Natural killer cell (primary cell): ENCODE measurements around the gene PFKFB3. TPM values are rescaled to one million over a fixed set of nuclear protein-coding genes. Genes with fewer than 3 reads are reported as not detected.

Experiments used
- ATAC-seq, 3 donors: fragments of 150-1000 bp in 2 of 3; fragments of 200-7000 bp in 1 of 3; cut with Tn5 transposase; 1 replicate in 1 of 3; 2 replicates in 2 of 3; pipeline ENCODE4 v1.10.0; 2021; ENCODE audit warnings: mild to moderate bottlenecking in 2 of 3, moderate library complexity in 2 of 3
- DNase-seq, 2 donors: peaks; one replicate each; pipeline versions ENCODE4 v3.0.0 to v3.0.0-alpha.2; 2013 to 2021; ENCODE audit warnings: mixed read lengths in 1 of 2
- H3K27ac ChIP-seq: one replicate; pipeline ENCODE4 v1.5.1; 2013; ENCODE audit warnings: mild to moderate bottlenecking, low read length
- H3K27me3 ChIP-seq: one replicate; pipeline ENCODE4 v1.6.1; 2013; ENCODE audit warnings: low read length; ENCODE audit not compliant: control insufficient read depth, insufficient read depth
- H3K36me3 ChIP-seq: one replicate; pipeline ENCODE4 v1.6.1; 2013; ENCODE audit warnings: low read length; ENCODE audit not compliant: control insufficient read depth, insufficient read depth
- H3K4me1 ChIP-seq: one replicate; pipeline ENCODE4 v1.6.1; 2013; ENCODE audit warnings: low read length; ENCODE audit not compliant: control insufficient read depth, insufficient read depth
- H3K4me3 ChIP-seq: one replicate; pipeline ENCODE4 v1.5.1; 2013; ENCODE audit warnings: low read length
- H3K9me3 ChIP-seq: one replicate; pipeline ENCODE4 v1.6.1; 2013; ENCODE audit warnings: low read length; ENCODE audit not compliant: control insufficient read depth, insufficient read depth
- H3K27ac Mint-ChIP-seq, 2 donors: one replicate each; pipeline ENCODE4 v1.8.0; 2022; ENCODE audit warnings: mild to moderate bottlenecking in 2 of 2, mixed read lengths in 2 of 2, moderate library complexity in 1 of 2
- H3K27me3 Mint-ChIP-seq, 2 donors: one replicate each; pipeline ENCODE4 v1.8.0; 2022; ENCODE audit warnings: low read depth in 2 of 2, mixed read lengths in 2 of 2
- H3K36me3 Mint-ChIP-seq: one replicate; pipeline ENCODE4 v1.8.0; 2022; ENCODE audit warnings: mixed read lengths
- H3K4me1 Mint-ChIP-seq, 2 donors: one replicate each; pipeline ENCODE4 v1.8.0; 2022; ENCODE audit warnings: mixed read lengths in 2 of 2
- H3K4me3 Mint-ChIP-seq: one replicate; pipeline ENCODE4 v1.8.0; 2022; ENCODE audit warnings: mild to moderate bottlenecking, moderate library complexity, mixed read lengths
- H3K9me3 Mint-ChIP-seq, 2 donors: one replicate each; pipeline ENCODE4 v1.8.0; 2022; ENCODE audit warnings: mixed read lengths in 2 of 2
- WGBS: methylation state at CpG from one replicate; pipeline ENCODE4 v1.1.7; 2013; ENCODE audit warnings: missing lambda C conversion rate; ENCODE audit not compliant: insufficient coverage; 5-methylcytosine and 5-hydroxymethylcytosine counted together
- intact Hi-C: fragments of 100-400 bp; cut with micrococcal nuclease; formaldehyde crosslinking; loops from one replicate; pipeline ENCODE4 v1.14.2; 2022
- total RNA-seq, 4 donors: library from RNA; stranded (reverse); fragments of 120-200 nt in 1 of 4; gene quantifications; one replicate each; pipeline versions ENCODE4 v1.2.3 to v1.2.4, GENCODE V29; 2013 to 2022
- TF ChIP-seq, protein P1 (sequence below): fragments of 200-600 bp; IDR thresholded peaks from one replicate; pipeline ENCODE4 v1.8.0; 2022; ENCODE audit warnings: antibody characterized with exemption

PFKFB3 gene
- total RNA-seq, 3 donors from 2014 or later (not counting 1 experiment from before 2014, with no cell fraction given), result 33.4 to 59.7 (median 39.0) TPM

DNA sequence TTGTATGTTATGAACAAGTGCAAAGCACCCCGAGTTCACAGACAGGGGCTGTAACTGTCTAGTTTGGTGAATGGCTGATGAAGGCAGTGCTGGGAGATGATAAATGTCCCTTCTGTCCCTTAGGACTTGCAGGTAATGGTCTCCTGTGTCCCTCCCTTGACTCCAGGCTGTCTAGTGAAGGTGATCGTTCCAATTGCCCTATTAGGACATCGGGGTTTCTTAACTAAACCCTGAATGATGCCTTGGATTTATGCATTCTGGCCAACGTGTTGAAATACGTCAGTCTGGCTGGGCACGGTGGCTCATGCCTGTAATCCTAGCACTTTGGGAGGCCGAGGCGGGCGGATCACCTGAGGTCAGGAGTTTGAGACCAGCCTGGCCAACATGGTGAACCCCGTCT lies 69.4 kb downstream of the PFKFB3 start:
- no peak overlapping the region for H3K4me3 Mint-ChIP-seq
- peaks cover 34 to 41% of the 10 kb centered on the region in 2 donors for H3K4me1 Mint-ChIP-seq
- Histone ChIP-seq H3K9me3 (no peaks in the 10 kb centered on the region), H3K4me1 (peaks cover 50% of the 10 kb centered on the region), H3K36me3 (no peaks in the 10 kb centered on the region), H3K27ac (peak overlapping the region; percentile 78), H3K27me3 (no peaks in the 10 kb centered on the region), H3K4me3 (no peak overlapping the region)
- WGBS, result 95% methylated on average over 9 of the region's 10 CpGs
- no peaks in the 10 kb centered on the region for H3K9me3 Mint-ChIP-seq
- no peaks in the 10 kb centered on the region for H3K27me3 Mint-ChIP-seq
- no peak overlapping the region for H3K27ac Mint-ChIP-seq
- H3K36me3 Mint-ChIP-seq, result no peaks in the 10 kb centered on the region
- ATAC-seq (no peak), DNase-seq (no peak)
- TF ChIP-seq, protein P1, sequence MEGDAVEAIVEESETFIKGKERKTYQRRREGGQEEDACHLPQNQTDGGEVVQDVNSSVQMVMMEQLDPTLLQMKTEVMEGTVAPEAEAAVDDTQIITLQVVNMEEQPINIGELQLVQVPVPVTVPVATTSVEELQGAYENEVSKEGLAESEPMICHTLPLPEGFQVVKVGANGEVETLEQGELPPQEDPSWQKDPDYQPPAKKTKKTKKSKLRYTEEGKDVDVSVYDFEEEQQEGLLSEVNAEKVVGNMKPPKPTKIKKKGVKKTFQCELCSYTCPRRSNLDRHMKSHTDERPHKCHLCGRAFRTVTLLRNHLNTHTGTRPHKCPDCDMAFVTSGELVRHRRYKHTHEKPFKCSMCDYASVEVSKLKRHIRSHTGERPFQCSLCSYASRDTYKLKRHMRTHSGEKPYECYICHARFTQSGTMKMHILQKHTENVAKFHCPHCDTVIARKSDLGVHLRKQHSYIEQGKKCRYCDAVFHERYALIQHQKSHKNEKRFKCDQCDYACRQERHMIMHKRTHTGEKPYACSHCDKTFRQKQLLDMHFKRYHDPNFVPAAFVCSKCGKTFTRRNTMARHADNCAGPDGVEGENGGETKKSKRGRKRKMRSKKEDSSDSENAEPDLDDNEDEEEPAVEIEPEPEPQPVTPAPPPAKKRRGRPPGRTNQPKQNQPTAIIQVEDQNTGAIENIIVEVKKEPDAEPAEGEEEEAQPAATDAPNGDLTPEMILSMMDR, result no peak
- intact Hi-C loops, result no loop called here

DNA sequence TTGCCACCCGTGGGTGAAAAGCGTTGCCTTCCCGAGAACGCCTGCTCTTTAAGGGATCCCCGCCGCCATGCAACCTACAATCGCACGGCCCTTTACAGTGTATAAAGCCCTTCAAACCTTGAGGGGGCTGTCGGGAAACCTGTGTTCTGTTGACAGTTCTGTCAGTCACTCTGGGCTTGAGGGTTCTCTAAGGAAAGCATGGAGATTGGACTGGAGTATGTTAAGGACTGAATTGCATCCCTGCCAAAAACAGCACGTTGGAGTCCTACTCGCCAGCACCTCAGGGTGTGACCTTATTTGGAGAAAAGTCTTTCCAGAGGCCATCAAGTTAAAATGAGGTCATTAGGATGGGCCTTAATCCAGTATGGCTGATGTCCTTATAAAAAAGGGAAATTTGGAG lies 70.6 kb downstream of the PFKFB3 start:
- H3K27ac ChIP-seq, result no peak overlapping the region
- peak overlapping the region in 1 of 2 donors; percentile 94 for H3K27ac Mint-ChIP-seq

DNA sequence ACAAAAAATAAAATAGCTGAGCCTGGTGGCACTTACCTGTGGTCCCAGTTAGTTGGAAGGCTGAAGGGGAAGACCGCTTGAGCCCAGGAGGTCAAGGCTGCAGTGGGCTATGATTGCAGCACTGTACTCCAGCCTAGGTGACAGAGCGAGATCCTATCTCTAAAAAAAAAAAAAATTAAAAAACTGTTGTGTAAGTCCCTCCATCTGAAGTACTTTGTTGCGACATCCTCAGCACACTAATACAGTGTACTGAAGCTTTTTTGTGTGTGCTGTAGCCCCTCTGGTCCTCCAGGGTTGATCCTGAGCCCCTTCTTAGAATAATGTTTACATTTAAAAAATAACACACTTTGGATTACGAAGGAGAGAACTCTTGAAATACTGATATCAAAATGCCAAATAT lies 71.3 kb downstream of the PFKFB3 start:
- intact Hi-C loops, result no loop called here
- no peaks in the 10 kb centered on the region for H3K9me3 Mint-ChIP-seq
- TF ChIP-seq, protein P1, result no peak
- peaks cover 33 to 36% of the 10 kb centered on the region in 2 donors for H3K4me1 Mint-ChIP-seq
- no peak for ATAC-seq
- peaks cover 44% of the 10 kb centered on the region for H3K4me1 ChIP-seq
- H3K27me3 ChIP-seq, result no peaks in the 10 kb centered on the region
- H3K4me3 Mint-ChIP-seq, result no peak overlapping the region
- H3K36me3 ChIP-seq, result no peaks in the 10 kb centered on the region
- 93% methylated on average over 2 of the region's 4 CpGs for WGBS
- H3K27ac Mint-ChIP-seq, result peak overlapping the region; percentile 92 to 94
- no peaks in the 10 kb centered on the region for H3K27me3 Mint-ChIP-seq
- H3K27ac ChIP-seq, result no peak overlapping the region
- no peaks in the 10 kb centered on the region for H3K9me3 ChIP-seq
- DNase-seq, result no peak
- H3K4me3 ChIP-seq, result no peak overlapping the region
- H3K36me3 Mint-ChIP-seq, result no peaks in the 10 kb centered on the region

More for the DNA sequence above, 70.6 kb downstream of the PFKFB3 start:
- no peaks in the 10 kb centered on the region for H3K9me3 ChIP-seq
- no peak for DNase-seq
- no peaks in the 10 kb centered on the region for H3K36me3 Mint-ChIP-seq
- no peak overlapping the region for H3K4me3 ChIP-seq
- ATAC-seq, result no peak
- WGBS, result 97% methylated on average over 11 of the region's 11 CpGs
- TF ChIP-seq, protein P1, result no peak
- peaks cover 34 to 36% of the 10 kb centered on the region in 2 donors for H3K4me1 Mint-ChIP-seq
- H3K36me3 ChIP-seq, result no peaks in the 10 kb centered on the region
- no peaks in the 10 kb centered on the region for H3K27me3 ChIP-seq
- H3K4me3 Mint-ChIP-seq, result no peak overlapping the region
- H3K27me3 Mint-ChIP-seq, result no peaks in the 10 kb centered on the region
- peaks cover 44% of the 10 kb centered on the region for H3K4me1 ChIP-seq
- H3K9me3 Mint-ChIP-seq, result no peaks in the 10 kb centered on the region
- intact Hi-C loops, result no loop called here

DNA sequence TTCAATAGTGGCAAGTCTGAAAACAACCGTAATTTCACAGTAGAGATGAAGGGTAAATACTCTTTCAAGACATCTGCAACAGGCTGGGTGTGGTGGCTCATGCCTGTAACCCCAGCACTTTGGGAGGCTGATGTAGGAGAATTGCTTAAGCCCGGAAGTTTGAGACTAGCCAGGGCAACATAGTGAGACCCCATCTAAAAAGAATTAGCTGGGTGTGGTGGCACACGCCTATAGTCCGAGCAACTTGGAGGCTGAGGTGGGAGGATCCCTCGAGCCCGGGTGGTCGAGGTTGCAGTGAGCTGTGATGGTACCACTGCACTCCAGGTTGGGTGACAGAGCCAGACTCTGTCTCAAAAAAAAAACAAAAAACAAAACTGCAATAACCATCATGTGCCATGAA lies 71.8 kb downstream of the PFKFB3 start:
- ATAC-seq (no peak), DNase-seq (no peak)
- no peaks in the 10 kb centered on the region for H3K36me3 Mint-ChIP-seq
- H3K27ac ChIP-seq, result peak overlapping the region; percentile 72
- H3K9me3 ChIP-seq, result no peaks in the 10 kb centered on the region
- H3K4me3 Mint-ChIP-seq, result no peak overlapping the region
- H3K4me3 ChIP-seq, result no peak overlapping the region
- H3K36me3 ChIP-seq, result no peaks in the 10 kb centered on the region
- no peaks in the 10 kb centered on the region for H3K9me3 Mint-ChIP-seq
- no peaks in the 10 kb centered on the region for H3K27me3 ChIP-seq
- intact Hi-C loops, result no loop called here
- H3K27ac Mint-ChIP-seq, result peak overlapping the region; percentile 92 to 94
- no peaks in the 10 kb centered on the region for H3K27me3 Mint-ChIP-seq
- H3K4me1 Mint-ChIP-seq, result peaks cover 28 to 32% of the 10 kb centered on the region in 2 donors
- TF ChIP-seq, protein P1, result no peak
- H3K4me1 ChIP-seq, result peaks cover 44% of the 10 kb centered on the region
- 98% methylated on average over 6 of the region's 7 CpGs for WGBS
